WTC11 (cell line): ENCODE data around the gene ZPBP.

Experiments used
- FOXJ3 ChIP-seq: sonication (generic); formaldehyde crosslinking; IDR thresholded peaks from 2 replicates; pipeline ENCODE4 v1.9.0; 2021; ENCODE audit warnings: missing genetic modification reagents, mild to moderate bottlenecking, borderline replicate concordance
- NFYB ChIP-seq: sonication (generic); formaldehyde crosslinking; conservative IDR thresholded peaks from 2 replicates; pipeline ENCODE4 v1.8.0; 2022; ENCODE audit warnings: low read depth, missing genetic modification reagents
- NR3C1 ChIP-seq: sonication (generic); formaldehyde crosslinking; conservative IDR thresholded peaks from 2 replicates; pipeline ENCODE4 v1.8.1; 2023; ENCODE audit warnings: low read depth, mild to moderate bottlenecking, missing genetic modification reagents
- TEAD1 ChIP-seq: sonication (generic); formaldehyde crosslinking; IDR thresholded peaks from 2 replicates; pipeline ENCODE4 v1.8.0; 2022; ENCODE audit warnings: mild to moderate bottlenecking, missing genetic modification reagents
- TF ChIP-seq, protein P1 (sequence below): fragments of 200-600 bp; IDR thresholded peaks from 2 replicates; pipeline ENCODE4 v1.8.0; 2022; ENCODE audit warnings: antibody characterized with exemption
- TF ChIP-seq, protein P2 (sequence below): sonication (generic); formaldehyde crosslinking; conservative IDR thresholded peaks from 2 replicates; pipeline ENCODE4 v1.8.1; 2022; ENCODE audit warnings: mild to moderate bottlenecking, missing genetic modification reagents
- TF ChIP-seq, protein P3 (sequence below): sonication (generic); formaldehyde crosslinking; IDR thresholded peaks from 2 replicates; pipeline ENCODE4 v1.8.1; 2023; ENCODE audit warnings: mild to moderate bottlenecking, moderate library complexity, missing genetic modification reagents
- TF ChIP-seq, protein P4 (sequence below): sonication (generic); formaldehyde crosslinking; IDR thresholded peaks from 2 replicates; pipeline ENCODE4 v1.8.1; 2022; ENCODE audit warnings: low read depth, missing genetic modification reagents, borderline replicate concordance

DNA sequence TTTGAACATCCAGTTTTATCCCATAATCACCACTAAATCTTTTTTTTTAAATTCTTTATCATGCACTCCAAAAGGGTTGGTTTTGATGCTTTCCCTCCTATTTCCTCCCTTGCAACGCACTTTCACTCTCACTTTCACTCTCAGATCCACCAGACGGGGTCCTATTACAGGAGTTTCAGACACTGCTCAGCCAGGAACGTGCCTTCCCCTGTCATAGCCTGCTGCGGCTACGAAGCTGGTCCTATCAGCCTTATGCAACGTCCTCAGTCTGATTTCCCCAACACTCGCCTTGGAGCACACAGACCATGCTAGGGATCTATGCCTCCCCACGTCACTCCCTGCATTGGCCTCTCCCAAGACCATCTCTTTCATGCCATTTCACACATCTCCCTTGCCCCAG, 23.4 kb downstream of the ZPBP start:
- TF ChIP-seq, protein P1, sequence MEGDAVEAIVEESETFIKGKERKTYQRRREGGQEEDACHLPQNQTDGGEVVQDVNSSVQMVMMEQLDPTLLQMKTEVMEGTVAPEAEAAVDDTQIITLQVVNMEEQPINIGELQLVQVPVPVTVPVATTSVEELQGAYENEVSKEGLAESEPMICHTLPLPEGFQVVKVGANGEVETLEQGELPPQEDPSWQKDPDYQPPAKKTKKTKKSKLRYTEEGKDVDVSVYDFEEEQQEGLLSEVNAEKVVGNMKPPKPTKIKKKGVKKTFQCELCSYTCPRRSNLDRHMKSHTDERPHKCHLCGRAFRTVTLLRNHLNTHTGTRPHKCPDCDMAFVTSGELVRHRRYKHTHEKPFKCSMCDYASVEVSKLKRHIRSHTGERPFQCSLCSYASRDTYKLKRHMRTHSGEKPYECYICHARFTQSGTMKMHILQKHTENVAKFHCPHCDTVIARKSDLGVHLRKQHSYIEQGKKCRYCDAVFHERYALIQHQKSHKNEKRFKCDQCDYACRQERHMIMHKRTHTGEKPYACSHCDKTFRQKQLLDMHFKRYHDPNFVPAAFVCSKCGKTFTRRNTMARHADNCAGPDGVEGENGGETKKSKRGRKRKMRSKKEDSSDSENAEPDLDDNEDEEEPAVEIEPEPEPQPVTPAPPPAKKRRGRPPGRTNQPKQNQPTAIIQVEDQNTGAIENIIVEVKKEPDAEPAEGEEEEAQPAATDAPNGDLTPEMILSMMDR = no peak
- TF ChIP-seq TEAD1 (CRISPR knock-in tag) (no peak), NR3C1 (CRISPR knock-in tag) (no peak), FOXJ3 (no peak), NFYB (CRISPR knock-in tag) (no peak)
- TF ChIP-seq, protein P2, sequence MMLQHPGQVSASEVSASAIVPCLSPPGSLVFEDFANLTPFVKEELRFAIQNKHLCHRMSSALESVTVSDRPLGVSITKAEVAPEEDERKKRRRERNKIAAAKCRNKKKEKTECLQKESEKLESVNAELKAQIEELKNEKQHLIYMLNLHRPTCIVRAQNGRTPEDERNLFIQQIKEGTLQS (CRISPR knock-in tag) = no peak
- TF ChIP-seq, protein P3, sequence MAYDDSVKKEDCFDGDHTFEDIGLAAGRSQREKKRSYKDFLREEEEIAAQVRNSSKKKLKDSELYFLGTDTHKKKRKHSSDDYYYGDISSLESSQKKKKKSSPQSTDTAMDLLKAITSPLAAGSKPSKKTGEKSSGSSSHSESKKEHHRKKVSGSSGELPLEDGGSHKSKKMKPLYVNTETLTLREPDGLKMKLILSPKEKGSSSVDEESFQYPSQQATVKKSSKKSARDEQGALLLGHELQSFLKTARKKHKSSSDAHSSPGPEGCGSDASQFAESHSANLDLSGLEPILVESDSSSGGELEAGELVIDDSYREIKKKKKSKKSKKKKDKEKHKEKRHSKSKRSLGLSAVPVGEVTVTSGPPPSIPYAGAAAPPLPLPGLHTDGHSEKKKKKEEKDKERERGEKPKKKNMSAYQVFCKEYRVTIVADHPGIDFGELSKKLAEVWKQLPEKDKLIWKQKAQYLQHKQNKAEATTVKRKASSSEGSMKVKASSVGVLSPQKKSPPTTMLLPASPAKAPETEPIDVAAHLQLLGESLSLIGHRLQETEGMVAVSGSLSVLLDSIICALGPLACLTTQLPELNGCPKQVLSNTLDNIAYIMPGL (CRISPR knock-in tag) = no peak
- TF ChIP-seq, protein P4, sequence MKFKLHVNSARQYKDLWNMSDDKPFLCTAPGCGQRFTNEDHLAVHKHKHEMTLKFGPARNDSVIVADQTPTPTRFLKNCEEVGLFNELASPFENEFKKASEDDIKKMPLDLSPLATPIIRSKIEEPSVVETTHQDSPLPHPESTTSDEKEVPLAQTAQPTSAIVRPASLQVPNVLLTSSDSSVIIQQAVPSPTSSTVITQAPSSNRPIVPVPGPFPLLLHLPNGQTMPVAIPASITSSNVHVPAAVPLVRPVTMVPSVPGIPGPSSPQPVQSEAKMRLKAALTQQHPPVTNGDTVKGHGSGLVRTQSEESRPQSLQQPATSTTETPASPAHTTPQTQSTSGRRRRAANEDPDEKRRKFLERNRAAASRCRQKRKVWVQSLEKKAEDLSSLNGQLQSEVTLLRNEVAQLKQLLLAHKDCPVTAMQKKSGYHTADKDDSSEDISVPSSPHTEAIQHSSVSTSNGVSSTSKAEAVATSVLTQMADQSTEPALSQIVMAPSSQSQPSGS (CRISPR knock-in tag) = no peak
